K562 (cell line): ENCODE measurements around the gene PEX3. TPM values are rescaled to one million over a fixed set of nuclear protein-coding genes. Genes with fewer than 3 reads are reported as not detected.

Experiments
- ATAC-seq: fragments of 200-7000 bp; cut with Tn5 transposase; 3 replicates; pipeline ENCODE4 v1.9.1; 2020; ENCODE audit warnings: moderate library complexity
- BruUV-seq: library from RNA; stranded (reverse); fragments of 400-500 nt; replicated peaks from 2 replicates; lab custom pipeline; 2021; lab: Mats Ljungman, UMichigan
- CTCF ChIA-PET: fragments of 300-600 bp; formaldehyde crosslinking; extraction: SDS; loops from one replicate; lab custom pipeline; 2021; ENCODE audit warnings: low intra/inter-chr PET ratio; lab: Yijun Ruan, JAX
- POLR2A ChIA-PET: fragments of 300-600, 350-650 bp; sonication (Branson Sonifier 250); formaldehyde crosslinking; extraction: SDS; loops from one replicate; lab custom pipeline; 2021; ENCODE audit warnings: antibody characterized with exemption, inconsistent platforms; lab: Yijun Ruan, JAX
- DNase-seq, 4 experiments: peaks; one replicate each; pipeline versions ENCODE4 v3.0.0 to v3.0.0-alpha.2; 2011 to 2018; ENCODE audit warnings: low spot score in 3 of 4, mixed read lengths in 3 of 4; ENCODE audit errors: extremely low read depth in 1 of 4
- FAIRE-seq: peaks from 2 replicates; lab custom pipeline; 2011; peaks lifted over from hg19 to GRCh38; lab: Jason Lieb, UNC
- H2AFZ ChIP-seq: 2 replicates; pipeline ENCODE4 v1.6.0; 2011; ENCODE audit warnings: low read depth, low read length, control low read depth, inconsistent platforms
- H3K27ac ChIP-seq: fragments of 200-600 bp; 3 replicates; pipeline ENCODE4 v1.8.0; 2011; ENCODE audit warnings: low read depth, mild to moderate bottlenecking, control low read depth, inconsistent platforms, low read length, moderate library complexity, mixed read lengths; ENCODE audit errors: extremely low read depth
- H3K27me3 ChIP-seq, 2 experiments: fragments of 300-600 bp in 1 of 2; 2 replicates in 1 of 2; 3 replicates in 1 of 2; pipeline versions ENCODE4 v1.6.0 to v1.8.0; 2011; ENCODE audit warnings: inconsistent platforms in 2 of 2, low read length in 2 of 2, mild to moderate bottlenecking in 1 of 2, mixed read lengths in 1 of 2, moderate library complexity in 1 of 2; ENCODE audit not compliant: control insufficient read depth in 2 of 2, insufficient read depth in 2 of 2
- H3K36me3 ChIP-seq: fragments of 300-600 bp; 3 replicates; pipeline ENCODE4 v1.8.0; 2011; ENCODE audit warnings: mild to moderate bottlenecking, low read length, inconsistent platforms; ENCODE audit not compliant: control insufficient read depth, insufficient read depth
- H3K4me1 ChIP-seq, 2 experiments: fragments of 200-600 bp in 1 of 2; replicated peaks in 1 of 2; 2 replicates in 1 of 2; 3 replicates in 1 of 2; pipeline versions ENCODE4 v1.5.1 to v1.8.0; 2011; ENCODE audit warnings: inconsistent platforms in 2 of 2, low read length in 2 of 2, mild to moderate bottlenecking in 1 of 2, mixed read lengths in 1 of 2, moderate library complexity in 1 of 2; ENCODE audit not compliant: control insufficient read depth in 2 of 2, insufficient read depth in 2 of 2
- H3K4me2 ChIP-seq: 2 replicates; pipeline ENCODE4 v1.6.1; 2011; ENCODE audit warnings: low read length, control low read depth, inconsistent platforms, mixed read lengths; ENCODE audit not compliant: insufficient read depth
- H3K4me3 ChIP-seq: fragments of 200-600 bp; sonication (generic), shearing (Covaris generic); 2 replicates; pipeline ENCODE4 v1.5.1; 2016; ENCODE audit warnings: control low read depth, inconsistent platforms
- H3K79me2 ChIP-seq: fragments of 200-600 bp; 3 replicates; pipeline ENCODE4 v1.8.0; 2011; ENCODE audit warnings: low read length, inconsistent platforms; ENCODE audit not compliant: control insufficient read depth, insufficient read depth
- H3K9ac ChIP-seq, 2 experiments: 2 replicates each; pipeline versions ENCODE4 v1.6.0 to v1.6.1; 2011; ENCODE audit warnings: low read depth in 2 of 2, low read length in 2 of 2, control low read depth in 1 of 2, inconsistent platforms in 1 of 2, mild to moderate bottlenecking in 1 of 2, mixed read lengths in 1 of 2; ENCODE audit not compliant: insufficient read depth in 1 of 2
- H3K9me1 ChIP-seq: one replicate; pipeline ENCODE4 v1.6.0; 2011; ENCODE audit warnings: inconsistent platforms, mild to moderate bottlenecking, low read length, moderate library complexity; ENCODE audit not compliant: control insufficient read depth, insufficient read depth
- H3K9me3 ChIP-seq: replicated peaks from 2 replicates; pipeline ENCODE4 v1.5.1; 2011; ENCODE audit warnings: low read depth, low read length, inconsistent platforms; ENCODE audit not compliant: control insufficient read depth, insufficient read depth
- H4K20me1 ChIP-seq: replicated peaks from 2 replicates; pipeline ENCODE4 v1.6.1; 2011; ENCODE audit warnings: low read length, inconsistent platforms, mixed read lengths; ENCODE audit not compliant: control insufficient read depth, insufficient read depth
- CREB3L1 ChIP-seq: fragments of 450-650 bp; IDR thresholded peaks from 2 replicates; pipeline ENCODE4 v1.6.1; 2014; ENCODE audit warnings: low read depth, mild to moderate bottlenecking, moderate library complexity, borderline replicate concordance
- NFIC ChIP-seq: fragments of 450-650 bp; IDR thresholded peaks from 2 replicates; pipeline ENCODE4 v1.6.1; 2017; ENCODE audit warnings: mild to moderate bottlenecking, inconsistent platforms
- SMAD4 ChIP-seq: fragments of 250-450 bp; sonication (Bioruptor Pico); conservative IDR thresholded peaks from 2 replicates; pipeline ENCODE4 v1.8.0; 2021; ENCODE audit warnings: inconsistent platforms, mild to moderate bottlenecking, moderate library complexity
- ZNF253 ChIP-seq: fragments of 250-450 bp; sonication (Bioruptor Pico); conservative IDR thresholded peaks from 2 replicates; pipeline ENCODE4 v1.6.1; 2021; ENCODE audit warnings: mild to moderate bottlenecking
- ZNF717 ChIP-seq: fragments of 250-450 bp; sonication (Bioruptor Pico); IDR thresholded peaks from 2 replicates; pipeline ENCODE4 v1.5.0; 2021
- WGBS: fragments of 100-300 bp; shearing (Covaris generic); methylation state at CpG from one replicate; pipeline ENCODE4 v1.1.6; 2016; ENCODE audit warnings: low coverage, mixed read lengths; ENCODE audit not compliant: insufficient coverage; ENCODE audit errors: missing lambda C conversion rate; 5-methylcytosine and 5-hydroxymethylcytosine counted together
- in situ Hi-C: fragments of 300-500 bp; cut with MboI; formaldehyde crosslinking; loops from 4 replicates; pipeline ENCODE4 v1.15.0; 2018; ENCODE audit warnings: inconsistent platforms, mixed read lengths
- intact Hi-C: fragments of 100-400 bp; cut with micrococcal nuclease; formaldehyde crosslinking; loops from 2 replicates; pipeline ENCODE4 v1.14.2; 2022
- polyA plus RNA-seq, 8 experiments: library from polyadenylated mRNA; depleted of rRNA in 4 of 8; stranded (reverse) in 5 of 8; unstranded in 3 of 8; fragments of >200 nt; fragmentation: Nextera tagmentation in 2 of 8; fragmentation: Illumina TruSeq in 1 of 8; extraction: Ambion mirVana in 2 of 8; extraction: Trizol in 1 of 8; gene quantifications; 2 replicates each; pipeline versions ENCODE4 v1.2.1 to v1.2.3, GENCODE V29; 2011 to 2014; ENCODE audit warnings: inconsistent platforms in 1 of 8, missing spikeins in 1 of 8
- total RNA-seq, 7 experiments: library from RNA; depleted of rRNA in 6 of 7; stranded (reverse); fragments of >200 nt in 6 of 7; fragmentation: Illumina TruSeq in 2 of 7; extraction: Trizol in 2 of 7; gene quantifications; 2 replicates each; pipeline versions ENCODE4 v1.2.1 to v1.2.3, GENCODE V29; 2011 to 2021; ENCODE audit warnings: low replicate concordance in 1 of 7
- TF ChIP-seq, protein P1 (sequence below): fragments of 250-450 bp; sonication (Bioruptor Pico); IDR thresholded peaks from 2 replicates; pipeline ENCODE4 v1.8.0; 2021; ENCODE audit warnings: mild to moderate bottlenecking, moderate library complexity

The PEX3 gene
- total and polyA plus RNA-seq, 9 of the 15 experiments (the other 6 are each of a cell fraction or from before 2014, with no cell fraction given): 17.3 to 69.6 (median 32.7) TPM

DNA sequence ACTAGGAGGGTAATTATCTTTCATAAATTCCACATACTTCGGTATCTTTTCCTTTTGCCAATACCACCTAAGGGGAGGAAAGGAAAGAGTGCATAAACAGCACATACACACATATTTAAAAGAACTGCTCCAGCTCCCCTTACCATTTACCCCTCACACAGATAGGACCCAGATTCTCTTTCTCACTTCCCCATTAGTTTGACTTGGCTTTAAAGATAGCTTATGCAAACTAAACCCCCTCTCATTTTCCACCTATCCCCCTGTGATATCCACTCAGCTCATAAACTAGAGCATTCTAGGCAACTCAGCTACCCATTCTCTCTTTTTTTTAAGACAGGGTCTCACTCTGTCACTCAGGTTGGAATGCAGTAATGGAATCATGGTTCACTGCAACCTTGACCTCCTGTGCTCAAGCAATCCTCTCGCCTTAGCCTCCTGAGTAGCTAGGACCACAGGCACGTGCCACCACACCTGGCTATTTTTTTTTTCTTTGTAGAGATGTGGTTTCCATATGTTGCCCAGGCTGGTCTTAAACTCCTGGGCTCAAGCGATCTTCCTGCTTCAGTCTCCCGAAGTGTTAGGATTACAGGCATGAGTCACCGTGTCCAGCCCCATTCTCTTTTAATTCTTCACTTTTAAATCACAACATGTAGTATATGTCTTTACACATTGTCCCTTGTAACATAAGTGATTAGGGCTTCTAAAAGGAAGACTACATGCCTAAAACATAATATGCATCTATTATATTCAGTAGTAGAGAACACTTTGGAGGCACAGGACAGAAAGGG lies 56.9 kb downstream of the PEX3 start:
- ChIA-PET CTCF (no interaction called here), POLR2A (interaction anchor here (0.7 to 0.9 kb wide), 3 partner anchors 14 to 1352 kb away, joined by 3 to 4 read pairs (median 3); no protein-coding TSS in a partner anchor)
- Histone ChIP-seq H2AFZ (no peak overlapping the region), H3K27ac (no peak overlapping the region), H3K79me2 (peaks cover 50% of the 10 kb centered on the region), H3K9ac (no peak overlapping the region), H3K4me2 (no peak overlapping the region), H3K27me3 (no peaks in the 10 kb centered on the region), H3K4me1 (peaks cover 10 to 14% of the 10 kb centered on the region in 2 experiments; a peak in 4 of 5 replicates), H3K4me3 (no peak overlapping the region), H3K9me1 (no peaks in the 10 kb centered on the region), H3K9me3 (no peaks in the 10 kb centered on the region), H4K20me1 (0 out of 2 replicates have a peak, but pooled peaks cover 3% of the 10 kb centered on the region), H3K36me3 (peaks cover 71% of the 10 kb centered on the region)
- TF ChIP-seq CREB3L1: no peak
- no peak for TF ChIP-seq SMAD4 (CRISPR knock-in tag)
- no peak for TF ChIP-seq ZNF717 (CRISPR knock-in tag)
- TF ChIP-seq ZNF253 (CRISPR knock-in tag): no peak
- TF ChIP-seq, protein P1, sequence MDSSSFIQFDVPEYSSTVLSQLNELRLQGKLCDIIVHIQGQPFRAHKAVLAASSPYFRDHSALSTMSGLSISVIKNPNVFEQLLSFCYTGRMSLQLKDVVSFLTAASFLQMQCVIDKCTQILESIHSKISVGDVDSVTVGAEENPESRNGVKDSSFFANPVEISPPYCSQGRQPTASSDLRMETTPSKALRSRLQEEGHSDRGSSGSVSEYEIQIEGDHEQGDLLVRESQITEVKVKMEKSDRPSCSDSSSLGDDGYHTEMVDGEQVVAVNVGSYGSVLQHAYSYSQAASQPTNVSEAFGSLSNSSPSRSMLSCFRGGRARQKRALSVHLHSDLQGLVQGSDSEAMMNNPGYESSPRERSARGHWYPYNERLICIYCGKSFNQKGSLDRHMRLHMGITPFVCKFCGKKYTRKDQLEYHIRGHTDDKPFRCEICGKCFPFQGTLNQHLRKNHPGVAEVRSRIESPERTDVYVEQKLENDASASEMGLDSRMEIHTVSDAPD (CRISPR knock-in tag): no peak
- TF ChIP-seq NFIC: no peak
- BruUV-seq: no TSS peak
- in situ Hi-C loops (no loop called here), intact Hi-C loops (no loop called here)
- DNase-seq (no peak), ATAC-seq (no peak), FAIRE-seq (no peak)
- 98% methylated on average over 6 of the region's 6 CpGs for WGBS
